HK-2 (cell line): ENCODE results near the gene GBP2.
"Not testable (repeated sequence)": the region's sequence is repeated elsewhere in the genome, so short reads cannot be mapped to it uniquely, and the experiment has no call there.

ENCODE experiments used
- DNase-seq: peaks from one replicate; pipeline ENCODE4 v3.0.0-alpha.2; 2018; ENCODE audit not compliant: unreplicated experiment

GBP2 gene

DNA sequence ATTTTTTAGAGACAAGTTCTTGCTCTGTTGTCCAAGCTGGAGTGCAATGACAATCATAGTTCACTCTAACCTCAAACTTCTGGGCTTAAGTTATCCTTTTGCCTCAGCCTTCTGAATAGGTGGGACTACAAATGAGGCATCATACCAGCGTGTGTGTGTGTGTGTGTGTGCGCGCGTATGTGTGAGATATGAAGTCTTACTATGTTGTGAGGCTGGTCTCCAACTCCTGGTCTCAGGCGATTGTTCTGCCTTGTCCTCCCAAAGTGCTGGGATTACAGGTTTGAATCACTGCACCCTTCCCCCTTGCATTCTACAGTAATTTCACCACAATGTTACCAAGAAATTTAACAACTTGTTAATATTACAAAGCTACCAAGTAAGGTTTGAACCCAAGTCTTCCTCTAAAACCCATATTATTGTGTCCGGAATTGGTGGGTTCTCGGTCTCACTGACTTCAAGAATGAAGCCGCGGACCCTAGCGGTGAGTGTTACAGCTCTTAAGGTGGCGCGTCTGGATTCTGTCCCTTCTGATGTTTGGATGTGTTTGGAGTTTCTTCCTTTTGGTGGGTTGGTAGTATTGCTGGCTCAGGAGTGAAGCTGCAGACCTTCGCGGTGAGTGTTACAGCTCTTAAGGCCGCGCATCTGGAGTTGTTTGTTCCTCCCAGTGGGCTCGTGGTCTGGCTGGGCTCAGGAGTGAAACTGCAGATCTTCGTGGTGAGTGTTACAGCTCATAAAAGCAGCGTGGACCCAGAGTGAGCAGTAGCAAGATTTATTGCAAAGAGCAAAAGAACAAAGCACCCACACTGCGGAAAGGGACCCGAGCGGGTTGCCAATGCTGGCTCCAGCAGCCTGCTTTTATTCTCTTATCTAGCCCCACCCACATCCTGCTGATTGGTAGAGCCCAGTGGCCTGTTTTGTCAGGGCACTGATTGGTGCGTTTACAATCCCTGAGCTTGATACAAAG is 970 bp upstream of the GBP2 start:
- not testable (repeated sequence) for DNase-seq

DNA sequence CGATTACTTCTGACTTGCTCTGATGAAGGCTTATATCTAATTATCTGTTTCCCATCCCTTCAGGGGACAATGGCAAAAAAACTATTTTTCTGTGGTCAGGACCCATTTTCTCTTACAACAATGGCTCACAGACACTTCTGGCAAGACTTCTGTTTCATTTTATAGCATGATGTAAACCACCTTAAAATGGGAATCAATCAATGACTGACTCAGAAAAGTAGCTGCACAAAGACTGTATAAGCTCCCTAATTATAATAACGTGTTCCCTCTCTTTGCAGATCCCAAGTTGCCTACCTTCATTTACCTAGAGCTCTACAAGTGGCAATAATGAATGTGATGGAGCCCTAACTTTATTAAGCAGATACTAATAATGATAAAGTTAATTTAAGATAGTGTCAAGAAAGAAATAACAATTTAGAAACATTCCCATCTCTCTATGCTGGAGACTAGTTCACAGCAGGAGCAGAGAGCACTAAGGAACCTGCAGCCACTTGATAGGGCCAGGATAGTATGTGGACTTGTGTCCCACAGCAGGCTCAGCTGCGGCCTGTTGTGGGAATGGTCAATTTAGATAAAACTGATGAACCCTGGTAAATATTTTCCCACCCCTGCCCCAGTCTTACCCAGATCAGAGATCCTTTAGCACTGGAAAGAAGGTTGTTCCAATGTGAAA is 538 bp downstream of the GBP2 start:
- no peak for DNase-seq

DNA sequence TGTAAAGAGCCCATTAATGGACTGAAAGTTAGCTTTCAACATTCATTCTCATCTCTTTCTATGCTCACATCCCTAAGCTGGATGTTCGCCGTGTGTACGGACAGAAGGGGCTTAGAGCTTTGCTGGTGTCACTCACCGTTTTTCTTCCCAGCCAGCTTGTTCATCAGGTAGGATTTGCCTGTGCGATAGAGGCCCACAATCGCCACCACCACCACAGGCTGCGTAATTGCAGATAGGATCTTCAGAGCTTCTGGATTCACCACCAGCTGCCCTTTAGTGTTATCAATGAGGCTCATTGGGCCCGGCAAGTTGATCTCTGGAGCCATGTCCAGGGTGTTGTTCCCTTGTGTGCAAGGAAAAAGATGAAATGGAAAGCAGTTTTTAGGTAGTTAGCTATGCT is 4.3 kb downstream of the GBP2 start:
- DNase-seq = no peak

DNA sequence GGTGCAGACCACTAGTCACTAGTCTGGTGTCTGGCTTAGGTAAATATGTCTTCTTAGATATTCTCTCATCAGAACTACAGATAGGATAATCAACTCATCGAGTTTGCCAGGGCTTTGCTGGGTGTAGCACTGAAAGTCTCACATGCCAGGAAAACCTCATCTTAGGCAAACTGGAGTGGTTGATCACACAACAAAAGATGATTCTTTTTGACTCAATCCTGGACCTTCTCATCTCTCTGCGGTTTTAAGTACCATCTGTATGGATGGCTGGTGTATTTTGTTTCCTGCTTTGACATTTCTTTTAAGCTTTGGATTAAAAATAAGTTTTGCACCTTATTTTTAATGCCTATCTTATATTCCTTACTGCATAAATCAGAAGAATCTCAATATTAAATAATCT is 11.3 kb downstream of the GBP2 start:
- no peak for DNase-seq

DNA sequence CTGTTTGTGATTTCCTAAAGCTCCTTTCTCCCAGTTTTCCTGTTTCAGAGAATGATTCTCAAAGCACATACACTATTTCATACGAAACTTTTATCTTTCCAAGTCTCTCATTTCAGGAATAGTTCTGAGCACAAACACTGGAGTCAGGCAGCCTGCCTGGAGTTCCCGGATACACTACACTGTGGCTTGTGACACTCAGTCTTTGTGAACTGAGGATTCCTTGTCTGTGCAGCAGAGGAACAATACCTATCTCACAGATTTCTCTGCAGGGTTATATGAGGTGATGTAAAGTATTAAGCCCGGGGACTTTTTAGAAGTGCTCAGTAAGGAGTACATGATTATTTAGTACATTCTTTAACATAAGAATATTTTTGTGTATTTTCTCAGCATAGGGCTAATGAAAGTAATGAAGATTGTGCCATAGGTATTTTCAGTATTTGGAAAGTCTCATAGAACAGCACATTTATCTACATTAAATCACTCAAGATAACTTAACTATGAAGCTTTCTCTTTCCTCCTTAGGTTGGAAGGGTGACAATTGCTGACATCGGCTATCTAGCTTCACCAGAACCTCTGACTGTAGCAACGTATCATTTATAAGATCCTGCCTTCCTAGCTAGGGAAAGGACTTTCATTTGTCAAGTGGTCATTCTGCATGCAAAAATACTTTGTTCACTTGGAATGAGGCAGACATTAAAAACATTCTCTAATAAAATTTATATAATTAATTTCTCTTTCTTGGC is 12.9 kb downstream of the GBP2 start:
- DNase-seq = no peak

DNA sequence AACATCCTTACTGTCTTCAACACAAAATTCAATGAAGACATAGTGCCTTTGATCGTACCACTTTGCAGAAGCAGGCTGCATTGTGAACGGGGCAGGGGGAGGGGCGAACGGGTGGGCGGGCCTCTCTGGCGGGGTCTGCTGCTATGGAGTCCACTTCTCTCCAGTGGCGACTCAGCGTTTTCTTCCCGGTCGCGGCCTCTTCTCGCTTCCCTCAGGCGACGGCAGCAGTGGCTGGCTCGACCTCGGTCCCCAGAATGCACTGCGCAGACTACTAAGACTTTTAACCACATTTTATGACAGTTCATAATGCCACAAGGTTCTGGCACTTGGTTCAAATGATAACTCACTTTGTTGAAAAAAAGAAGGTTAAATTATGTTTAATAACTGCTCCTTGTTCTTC is 21.2 kb downstream of the GBP2 start:
- DNase-seq = no peak

DNA sequence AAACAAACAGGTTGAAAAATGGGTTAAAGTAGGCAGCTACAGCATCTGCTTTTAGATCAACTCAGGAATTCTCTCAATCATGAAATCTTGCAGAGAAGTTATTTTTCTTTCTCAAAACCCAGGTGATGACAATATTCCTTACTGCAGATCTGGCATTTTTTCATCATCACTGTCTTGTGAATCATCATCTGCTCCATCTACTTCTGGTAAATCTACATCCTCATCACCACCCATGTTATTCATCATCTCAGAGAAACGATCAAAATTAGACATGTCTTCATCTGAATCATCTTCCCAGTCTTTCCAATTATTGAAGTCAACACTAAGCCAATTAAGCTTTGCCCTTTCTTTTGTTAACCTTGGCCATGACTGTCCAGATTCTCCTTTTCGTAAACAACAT is 21.8 kb downstream of the GBP2 start:
- DNase-seq = no peak

DNA sequence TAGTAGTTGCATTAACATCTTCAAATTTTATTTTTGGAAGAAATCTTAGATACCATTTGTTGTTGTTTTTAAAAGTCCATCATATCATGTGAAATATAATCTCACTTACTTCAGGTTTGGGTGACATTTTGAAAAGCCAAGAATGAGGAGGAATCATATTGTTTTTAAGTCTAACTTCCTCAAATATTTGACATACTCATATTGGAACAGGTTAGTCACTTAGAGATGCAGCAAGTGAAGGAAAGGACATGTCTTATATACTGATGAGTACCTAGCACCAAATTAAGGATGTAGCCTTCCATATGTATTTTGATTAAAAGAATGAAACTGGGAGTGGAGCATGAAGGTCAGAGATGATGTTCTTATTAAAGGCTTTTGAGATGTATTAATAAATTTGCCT is 23.9 kb downstream of the GBP2 start:
- DNase-seq = no peak

DNA sequence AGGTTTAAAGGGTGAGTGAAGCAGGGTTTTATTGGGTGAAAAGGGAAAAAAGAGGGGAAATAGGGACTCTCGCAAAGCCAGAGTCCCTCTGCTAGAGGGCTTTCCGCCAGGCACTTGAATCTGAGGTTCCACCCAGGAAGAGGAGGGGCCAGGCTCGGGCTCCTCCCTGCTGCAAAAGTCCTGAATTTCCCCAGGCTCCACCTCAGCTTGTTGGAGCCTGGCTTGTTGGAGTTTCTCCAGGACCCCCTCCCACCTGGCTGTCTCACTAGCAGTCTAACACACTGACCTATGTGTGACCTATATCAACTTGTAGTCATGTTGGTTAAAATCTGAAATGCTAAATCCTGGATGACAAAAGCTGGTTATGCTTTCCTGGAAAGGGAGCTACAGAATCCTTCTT is 25.5 kb downstream of the GBP2 start:
- no peak for DNase-seq

DNA sequence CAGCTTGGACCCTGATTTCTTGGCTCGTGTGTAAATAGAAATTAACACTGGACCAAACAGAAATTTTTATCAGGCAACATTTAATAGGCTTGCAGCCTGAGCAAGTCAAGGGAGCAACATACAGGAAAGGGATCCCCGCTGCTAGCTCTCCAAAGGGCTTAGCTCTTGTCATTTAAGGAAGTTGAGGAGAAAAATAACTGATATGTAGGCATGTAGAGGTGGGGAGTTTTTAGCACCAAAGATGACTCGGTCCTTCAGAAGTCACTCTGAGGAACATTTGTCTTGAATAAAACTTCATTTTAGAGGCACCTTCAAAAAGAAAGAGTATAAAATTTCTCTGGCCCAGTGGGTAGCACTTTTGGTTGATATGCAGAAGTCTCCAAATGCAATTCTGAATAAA is 27.1 kb downstream of the GBP2 start:
- DNase-seq = no peak

DNA sequence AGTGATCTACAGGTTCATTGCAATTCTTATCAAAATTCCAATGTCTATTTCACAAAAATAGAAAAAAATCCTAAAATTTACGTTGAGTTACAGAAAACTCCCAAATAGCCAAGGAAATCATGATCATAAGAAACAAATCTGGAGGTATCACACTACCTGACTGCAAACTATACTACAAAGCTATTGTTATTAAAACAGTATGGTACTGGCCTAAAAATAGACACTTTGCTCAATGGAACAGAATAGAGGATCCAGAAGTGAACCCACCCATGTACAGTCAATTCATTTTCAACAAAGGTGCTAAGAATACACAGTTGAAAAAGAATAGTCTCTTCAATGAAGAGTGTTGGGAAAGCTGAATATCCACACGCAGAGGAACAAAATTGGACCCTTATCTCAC is 30.2 kb downstream of the GBP2 start:
- no peak for DNase-seq

DNA sequence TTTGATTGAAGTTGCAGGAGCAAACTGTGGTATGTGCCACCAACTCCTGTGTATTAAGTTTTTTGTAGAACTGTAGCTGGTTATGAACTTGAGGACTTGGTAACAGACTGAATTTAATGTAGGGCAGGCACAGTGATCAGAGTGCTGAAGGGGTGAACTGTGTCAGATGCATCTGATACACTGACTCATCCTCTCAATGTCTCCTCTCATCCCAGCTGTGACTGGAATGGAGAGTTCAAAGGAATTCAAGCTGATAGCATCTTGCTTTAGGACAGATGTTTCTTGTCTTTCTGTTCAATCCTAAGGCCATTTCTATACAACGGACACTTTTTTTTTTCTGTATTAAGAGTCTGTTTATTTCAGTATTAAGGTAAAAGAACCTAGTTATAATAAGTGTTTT is 36.0 kb downstream of the GBP2 start:
- no peak for DNase-seq

DNA sequence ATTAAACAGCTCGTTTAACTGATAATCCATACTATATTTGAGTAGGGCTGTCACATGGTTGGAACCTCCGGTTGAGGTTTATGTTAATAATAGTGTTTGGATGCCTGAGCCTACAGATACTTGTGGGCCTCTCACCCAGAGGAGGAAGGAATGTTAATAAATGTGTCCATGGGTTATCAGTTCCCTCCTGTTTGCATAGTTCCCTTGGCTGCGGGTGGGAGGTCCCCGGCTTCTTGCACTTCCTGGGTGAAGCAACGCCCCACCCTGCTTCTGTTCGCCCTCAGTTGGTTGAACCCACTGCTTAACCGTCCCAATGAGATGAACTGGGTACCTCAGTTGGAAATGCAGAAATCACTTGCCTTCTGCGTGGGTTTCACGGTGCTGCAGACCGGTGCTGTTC is 37.3 kb downstream of the GBP2 start:
- DNase-seq = no peak

DNA sequence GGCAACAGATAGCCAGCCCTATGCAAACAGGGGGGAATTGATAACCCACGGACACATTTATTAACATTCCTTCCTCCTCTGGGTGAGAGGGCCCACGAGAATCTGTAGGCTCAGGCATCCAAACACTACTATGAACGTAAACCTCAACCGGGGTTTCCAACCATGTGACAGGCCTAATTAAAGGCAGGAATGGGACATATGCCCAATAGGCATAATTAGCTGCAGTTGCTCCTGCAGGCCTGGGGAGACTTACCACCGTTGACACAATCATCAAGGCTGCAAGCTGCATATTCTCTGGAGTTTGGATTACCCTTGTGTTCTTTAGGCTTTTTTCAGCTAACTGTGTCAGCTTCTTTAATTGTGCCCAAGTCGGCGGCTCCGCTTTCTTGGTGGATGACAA is 38.7 kb downstream of the GBP2 start:
- DNase-seq = no peak

DNA sequence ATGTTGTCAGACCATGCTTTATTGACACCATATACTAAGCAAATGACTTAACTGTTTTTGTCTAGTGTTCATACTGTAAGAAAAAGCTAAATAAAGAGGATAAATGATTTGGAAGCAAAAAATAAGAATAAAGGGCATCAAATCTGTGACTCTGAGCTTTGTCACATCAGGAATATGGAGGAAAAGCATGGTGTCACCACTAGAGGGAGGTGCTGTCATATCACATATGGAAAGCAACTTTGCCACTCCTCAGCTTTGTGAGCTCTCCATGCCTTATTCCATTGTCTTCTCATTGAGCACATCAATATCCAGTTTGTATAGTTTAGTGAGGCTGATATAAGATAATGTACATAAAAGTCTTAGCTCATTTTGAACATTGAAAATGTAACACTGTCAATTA is 40.1 kb downstream of the GBP2 start:
- no peak for DNase-seq

DNA sequence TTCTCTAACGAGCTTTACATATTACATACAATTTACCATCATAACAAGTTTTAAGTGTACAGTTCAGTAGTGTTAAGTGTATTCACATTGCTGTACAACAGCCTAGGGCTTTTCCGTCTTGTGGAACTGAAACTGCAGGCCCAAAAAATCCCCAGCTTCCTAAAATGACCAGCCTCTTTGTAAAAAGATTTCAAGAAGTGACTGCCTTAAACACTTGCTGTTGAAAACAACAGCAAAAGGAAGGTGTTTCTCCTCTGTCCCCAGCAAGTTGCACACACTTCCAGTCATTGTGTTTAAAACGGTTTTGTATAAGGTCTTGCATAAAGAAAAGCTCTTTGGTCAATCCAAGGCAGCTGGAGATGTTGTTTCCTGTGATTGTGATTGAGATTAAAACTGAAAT is 44.9 kb downstream of the GBP2 start:
- DNase-seq = no peak

DNA sequence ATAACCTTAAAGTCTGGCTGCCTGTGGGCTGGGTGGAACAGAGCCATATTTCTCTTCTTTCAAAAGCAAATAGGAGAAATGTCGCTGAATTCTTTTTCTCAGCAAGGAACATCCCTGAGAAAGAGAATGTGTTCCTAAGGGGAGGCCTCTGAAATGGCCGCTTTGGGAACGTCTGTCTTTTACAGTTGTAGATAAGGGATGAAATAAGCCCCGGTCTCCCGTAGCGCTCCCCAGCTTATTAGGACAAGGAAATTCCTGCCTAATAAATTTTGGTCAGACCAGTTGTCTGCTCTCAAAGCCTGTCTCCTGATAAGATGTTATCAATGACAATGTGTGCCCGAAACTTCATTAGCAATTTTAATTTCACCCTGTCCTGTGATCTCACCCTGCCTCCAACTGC is 45.8 kb downstream of the GBP2 start:
- not testable (repeated sequence) for DNase-seq

DNA sequence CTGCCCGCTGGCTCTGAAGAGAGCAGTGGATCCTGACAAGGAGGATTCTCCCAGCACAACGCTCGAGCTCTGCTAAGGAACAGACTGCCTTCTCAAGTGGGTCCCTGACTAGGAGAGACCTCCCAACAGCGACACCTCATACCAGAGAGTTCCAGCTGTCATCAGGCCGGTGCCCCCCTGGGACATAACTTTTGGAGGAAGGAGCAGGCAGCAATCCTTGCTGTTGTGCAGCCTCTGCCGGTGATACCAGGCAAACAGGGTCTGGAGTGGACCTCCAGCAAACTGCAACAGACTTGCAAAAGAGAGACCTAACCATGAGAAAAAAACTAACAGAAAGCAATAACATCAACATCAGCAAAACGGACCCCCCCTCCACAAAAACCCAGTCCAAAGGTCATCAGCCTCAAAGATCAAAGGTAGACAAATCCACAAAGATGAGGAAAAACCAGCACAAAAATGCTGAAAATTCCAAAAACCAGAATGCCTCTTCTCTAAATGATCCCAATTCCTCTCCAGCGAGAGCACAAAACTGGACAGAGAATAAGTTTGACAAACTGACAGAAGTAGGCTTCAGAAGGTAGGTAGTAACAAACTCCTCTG is 53.3 kb downstream of the GBP2 start:
- DNase-seq = not testable (repeated sequence)

DNA sequence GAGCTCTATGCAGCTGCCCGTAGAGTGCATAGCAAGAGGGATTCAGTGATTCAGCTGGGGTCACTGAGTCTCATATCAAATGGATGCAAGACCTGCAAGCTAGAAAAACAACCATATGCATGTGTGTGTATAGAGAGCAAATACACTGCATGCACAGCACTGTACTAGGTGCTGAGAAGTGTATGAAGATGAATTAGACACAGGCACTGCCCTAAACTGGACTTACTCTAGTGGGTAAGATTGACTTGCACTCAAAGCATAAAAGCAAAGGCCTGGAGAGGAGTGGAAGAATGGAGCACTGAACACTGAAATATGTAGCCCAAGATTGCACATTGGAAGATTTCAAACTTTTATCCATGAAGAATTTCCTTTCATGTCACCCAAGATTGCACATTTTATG is 55.4 kb downstream of the GBP2 start:
- DNase-seq = no peak

DNA sequence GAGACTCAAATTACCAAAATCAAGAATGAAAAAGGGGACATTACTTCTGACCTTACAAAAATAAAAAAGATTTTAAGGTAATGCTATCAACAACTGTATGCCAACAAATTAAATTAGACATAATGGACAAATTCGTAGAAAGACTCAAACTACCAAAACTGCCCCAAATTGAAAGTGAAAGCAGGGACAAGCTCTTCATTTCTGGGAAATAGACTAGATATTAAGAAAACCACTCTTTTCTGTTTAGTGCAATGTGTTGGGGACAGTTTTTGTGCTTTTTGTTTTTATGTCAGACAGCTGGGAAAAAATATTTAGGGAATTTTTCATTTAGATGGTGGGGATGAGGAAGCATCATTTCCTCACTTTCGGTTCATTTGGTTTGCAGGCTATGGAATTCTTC is 56.0 kb downstream of the GBP2 start:
- no peak for DNase-seq

DNA sequence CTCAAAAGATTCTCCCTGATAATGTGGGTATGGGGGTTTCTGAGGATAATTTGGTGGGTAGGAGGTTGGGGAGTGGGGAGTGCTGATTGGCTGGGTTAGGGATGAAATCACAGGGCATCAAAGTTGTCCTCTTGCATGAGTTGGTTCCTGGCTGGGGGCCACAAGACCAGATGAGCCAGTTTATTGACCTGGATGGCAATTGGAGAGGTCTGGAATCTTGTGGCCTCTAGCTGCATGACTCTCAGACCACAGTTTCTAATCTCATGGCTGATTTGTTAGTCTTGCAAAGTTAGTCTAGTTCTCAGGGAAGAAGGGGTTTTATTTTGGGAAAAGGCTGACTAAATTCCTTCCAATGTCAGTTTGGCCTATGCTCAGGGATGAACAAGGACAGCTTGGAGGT is 57.6 kb downstream of the GBP2 start:
- no peak for DNase-seq
